HG02852 (cell line): ENCODE data around the gene BMP8B.

ENCODE experiments used
- ATAC-seq: cut with Tn5 transposase; IDR thresholded peaks from one replicate; pipeline ENCODE4 v1.9.1; 2021; ENCODE audit warnings: mild to moderate bottlenecking, moderate library complexity; ENCODE audit not compliant: unreplicated experiment

Gene BMP8B

DNA sequence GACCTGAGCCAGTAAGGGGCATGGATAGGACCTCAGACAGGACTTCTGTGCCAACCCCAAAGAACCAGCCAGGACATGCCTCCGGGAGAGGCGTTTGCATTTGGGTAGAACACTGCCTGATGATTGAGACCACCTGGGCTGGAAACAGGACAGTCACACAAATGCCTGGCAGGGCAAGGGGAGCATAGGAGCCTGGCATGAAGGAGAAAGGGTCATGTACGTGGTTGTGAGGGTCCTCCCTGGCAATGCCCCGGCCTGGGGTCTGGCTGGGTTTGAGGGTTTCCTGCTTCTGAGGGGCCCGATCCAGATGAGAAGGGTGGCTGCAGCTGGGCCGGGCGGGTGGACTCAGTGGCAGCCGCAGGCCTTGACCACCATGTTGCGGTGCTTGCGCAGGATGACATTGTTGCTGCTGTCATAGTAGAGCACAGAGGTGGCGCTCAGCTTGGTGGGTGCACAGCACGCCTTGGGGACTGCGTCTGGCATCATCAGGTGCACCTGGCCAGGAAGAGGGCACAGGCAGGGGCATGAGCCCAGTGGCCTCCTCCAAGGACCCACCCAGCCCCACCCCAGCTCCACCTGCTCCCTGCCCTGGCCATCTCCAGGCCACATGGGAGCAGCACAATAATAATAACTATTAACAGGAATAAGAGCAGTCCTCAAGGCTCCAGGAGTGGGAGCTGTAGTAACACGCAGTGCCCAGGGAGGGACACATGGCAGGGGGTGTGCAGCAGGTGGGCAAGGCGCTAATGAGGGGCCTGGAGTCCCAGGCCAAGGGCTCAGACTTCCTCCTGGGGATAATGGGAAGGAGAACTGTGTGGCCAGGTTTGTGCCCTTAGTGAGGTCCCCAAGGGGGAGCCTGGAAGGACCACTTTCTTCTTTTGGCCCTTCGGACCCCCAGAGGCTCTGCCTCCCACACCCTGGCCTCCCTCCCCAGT lies 28.3 kb downstream of the BMP8B start:
- ATAC-seq, result no peak

DNA sequence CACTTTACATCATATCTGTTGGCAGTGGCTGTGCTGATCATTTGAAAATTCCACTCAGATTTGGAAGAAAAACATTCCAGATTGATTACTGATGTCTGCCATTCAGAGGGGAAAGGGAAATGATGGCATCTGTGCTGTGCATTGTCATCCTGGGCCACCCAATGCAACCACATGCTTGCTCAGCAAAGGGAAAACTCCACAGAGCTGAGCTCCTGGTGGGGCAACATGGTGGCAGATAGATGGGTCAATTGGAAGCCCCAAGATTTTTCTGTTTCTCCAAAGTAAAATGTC lies 29.3 kb downstream of the BMP8B start:
- no peak for ATAC-seq

DNA sequence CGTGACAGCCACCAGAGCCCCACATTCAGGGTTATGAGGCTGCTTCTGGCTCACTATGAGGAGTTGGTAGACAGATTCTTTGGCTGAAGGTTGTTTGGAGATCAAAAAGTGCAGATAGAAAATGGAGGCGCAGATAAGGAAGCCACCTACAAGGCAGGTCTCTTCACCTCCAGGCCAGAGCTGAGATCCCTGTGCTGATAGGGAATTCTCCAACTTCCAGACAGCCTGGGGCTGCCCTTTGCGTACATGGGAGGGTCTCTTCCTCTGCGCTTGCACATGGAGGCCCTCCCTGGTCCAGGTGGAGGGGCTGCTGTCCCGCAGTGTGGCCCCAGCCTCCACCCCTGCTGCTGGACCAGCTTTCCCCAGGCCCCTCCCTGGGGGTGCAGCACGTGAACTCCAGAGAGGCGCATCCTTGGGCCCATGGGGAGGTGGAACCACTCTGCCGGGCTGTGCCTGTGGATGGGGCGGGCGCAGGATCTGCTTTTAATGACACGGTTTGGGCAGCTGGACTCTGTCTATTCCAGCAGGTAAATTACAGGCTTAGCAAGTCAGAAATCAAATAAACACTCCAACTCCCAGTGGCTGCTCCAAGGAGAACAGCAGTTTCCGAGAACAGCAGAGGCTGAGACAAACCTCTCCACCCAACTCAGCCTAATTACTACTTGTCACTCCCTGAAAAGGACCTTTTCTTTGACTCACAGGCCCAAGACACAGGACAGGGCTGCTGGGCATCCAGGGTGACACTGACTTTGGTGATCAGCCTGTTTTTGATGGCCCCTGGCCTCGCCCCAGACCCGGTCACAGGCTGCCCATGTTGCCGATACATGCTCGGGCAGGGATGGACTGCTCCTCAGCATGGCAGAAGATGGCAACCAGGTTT lies 29.9 kb downstream of the BMP8B start:
- no peak for ATAC-seq

DNA sequence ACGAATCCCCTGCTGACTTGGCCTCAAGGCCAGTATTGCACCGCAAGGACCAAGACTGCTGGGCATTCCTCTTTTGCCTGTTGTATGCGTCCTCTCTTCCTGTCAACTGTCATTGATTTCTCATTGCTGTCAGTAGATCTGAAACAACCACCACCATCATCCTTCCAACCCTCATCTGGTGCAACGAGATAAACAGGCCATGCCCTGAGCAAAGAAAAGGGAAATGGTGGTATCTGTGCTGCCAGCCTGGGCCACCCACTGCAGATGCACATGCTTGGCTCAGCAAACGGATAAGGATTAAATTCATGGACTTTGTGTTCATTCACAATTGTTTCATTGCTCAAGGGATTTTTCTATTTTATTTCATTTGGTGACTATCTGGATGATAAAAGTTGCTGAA lies 31.2 kb downstream of the BMP8B start:
- no peak for ATAC-seq

DNA sequence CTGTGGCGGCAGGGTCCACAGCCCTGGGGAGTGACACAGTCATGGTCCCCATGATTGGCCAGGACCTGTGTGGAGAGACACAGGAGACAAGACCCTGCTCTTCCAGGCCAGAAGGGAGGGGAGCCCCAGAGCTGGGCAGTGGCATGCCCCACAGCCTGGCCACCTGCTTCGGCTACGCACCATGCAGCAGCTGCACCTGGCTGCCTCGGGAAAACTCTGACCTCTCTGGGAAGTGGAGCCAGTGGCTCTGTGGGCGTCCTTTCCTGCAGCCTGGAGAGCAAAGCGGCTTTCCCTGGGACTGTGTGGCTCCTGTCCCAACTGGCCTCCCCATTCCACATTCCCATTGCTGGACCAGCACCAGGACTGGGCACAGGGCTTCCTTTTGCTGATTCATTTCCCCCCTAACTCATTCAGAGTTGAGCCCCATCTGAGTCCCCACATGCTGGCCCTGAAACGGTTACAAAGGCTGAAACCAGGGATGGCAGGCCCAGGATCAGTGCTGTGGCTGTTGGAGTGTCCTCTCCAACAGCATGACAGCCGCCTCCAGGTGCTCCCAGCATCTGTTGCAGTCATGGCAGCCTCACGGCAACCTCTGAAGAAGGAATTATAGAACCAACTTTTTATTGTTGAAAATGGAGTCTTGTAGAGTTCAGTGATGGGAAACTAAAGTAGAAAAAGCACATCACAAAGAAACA lies 32.6 kb downstream of the BMP8B start:
- no peak for ATAC-seq

DNA sequence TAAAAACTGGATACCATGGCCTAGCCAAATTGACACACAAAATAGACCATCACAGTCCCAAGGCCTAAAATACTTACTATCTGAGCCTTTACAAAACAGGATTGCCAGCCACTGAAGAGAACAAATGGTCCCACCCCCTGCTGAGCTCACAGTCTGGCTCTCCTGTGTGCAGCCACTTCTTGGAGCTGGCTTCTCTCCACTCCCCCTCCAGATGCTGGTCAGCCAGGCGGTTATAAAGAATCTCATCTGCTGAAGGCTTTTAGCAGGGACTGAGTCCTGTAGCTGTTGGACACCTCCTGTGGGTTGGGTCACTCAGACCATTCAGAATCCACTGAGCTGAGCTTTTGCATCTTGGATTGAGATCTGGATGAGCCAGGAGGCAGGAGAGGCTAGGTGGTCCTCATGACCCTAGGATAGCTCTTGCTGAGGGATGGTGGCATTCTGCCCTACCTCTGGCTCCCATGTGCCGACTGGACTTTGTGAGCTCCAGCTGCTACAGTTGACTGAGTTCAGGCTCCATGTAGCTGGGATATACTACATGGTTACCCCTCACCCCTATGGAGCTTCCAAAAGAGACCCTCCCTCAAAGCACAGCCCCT lies 33.7 kb downstream of the BMP8B start:
- ATAC-seq, result no peak

DNA sequence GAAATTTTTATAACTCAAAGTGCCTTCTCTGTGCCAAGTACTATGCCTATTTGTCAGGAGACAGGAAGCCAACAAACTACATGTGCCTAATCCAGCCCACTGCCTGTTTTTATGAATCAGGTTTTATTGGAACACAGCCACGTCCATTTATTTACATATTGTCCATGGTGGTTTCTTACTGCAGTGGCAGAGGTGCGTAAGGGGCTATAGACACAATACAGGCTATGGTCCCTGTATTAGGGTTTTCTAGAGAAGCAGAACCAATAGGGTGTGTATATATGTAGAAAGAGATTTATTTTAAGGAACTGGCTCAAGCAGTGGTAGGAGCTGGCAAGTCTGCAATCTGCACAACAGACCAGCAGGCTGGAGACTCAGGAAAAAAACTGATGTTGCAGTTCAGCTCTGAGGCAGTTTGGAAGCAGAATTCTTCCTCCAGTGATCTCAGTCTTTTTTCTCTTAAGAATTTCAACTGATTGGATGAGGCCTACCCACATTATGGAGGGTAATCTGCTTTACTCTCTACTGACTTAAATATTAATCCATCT lies 34.6 kb downstream of the BMP8B start:
- ATAC-seq, result no peak

DNA sequence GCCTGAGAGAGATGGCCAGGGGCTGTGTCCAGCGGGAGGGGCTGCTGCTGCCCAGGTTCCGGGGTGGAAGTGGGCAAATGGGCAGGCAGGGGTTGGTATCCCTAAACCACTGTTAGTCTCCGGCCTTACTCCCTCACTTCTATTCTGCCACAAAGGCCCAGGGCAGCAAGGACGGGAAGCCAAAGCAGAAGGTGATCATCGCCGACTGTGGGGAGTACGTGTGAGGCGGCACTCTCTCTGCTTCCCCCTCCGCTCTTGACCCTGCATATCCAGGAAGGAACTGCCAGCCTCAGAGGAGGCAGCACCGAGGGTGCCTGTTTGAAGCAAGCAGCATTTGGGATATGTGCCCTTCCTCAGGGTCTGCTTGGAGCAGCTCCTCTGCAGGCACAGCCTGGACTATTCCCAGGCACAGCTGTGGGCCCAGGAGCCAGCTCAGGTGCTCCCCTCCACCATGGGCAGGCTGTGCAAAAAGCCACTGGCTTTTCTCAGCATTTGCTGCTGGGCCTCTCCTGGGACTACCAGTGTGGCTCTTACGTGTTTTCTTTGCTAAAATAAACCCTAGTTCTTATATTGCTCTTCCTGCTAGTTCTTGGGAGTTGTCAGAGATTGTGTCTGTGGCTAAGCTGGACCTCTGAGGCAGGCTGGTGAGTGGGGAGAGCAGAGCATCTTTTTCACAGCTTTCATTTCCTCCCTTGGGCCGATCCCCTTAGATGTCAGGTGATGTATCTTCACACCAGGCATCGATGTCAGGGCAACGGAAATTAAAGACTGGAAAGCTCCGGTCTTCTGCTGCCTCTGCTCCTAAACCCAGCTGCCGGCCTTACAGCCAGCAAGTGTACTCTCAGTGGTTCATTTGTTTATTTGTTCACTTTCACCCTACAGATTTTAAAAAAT lies 35.3 kb downstream of the BMP8B start:
- ATAC-seq, result no peak

DNA sequence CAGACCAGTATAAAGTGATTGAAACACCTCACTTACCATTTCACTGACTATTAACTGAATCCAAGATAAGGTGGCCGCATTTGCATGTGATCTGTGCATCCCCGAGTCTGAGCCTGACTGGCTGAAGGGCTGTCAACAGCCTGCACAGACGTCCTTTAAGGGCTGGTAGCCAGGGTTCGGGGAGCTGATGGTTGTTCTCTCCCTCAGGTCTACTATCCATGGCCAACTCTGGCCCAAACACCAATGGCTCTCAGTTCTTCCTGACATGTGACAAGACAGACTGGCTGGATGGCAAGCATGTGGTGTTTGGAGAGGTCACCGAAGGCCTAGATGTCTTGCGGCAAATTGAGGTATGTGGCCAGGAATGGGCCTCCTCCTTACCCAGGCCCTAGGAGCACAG lies 36.0 kb downstream of the BMP8B start:
- ATAC-seq, result no peak

DNA sequence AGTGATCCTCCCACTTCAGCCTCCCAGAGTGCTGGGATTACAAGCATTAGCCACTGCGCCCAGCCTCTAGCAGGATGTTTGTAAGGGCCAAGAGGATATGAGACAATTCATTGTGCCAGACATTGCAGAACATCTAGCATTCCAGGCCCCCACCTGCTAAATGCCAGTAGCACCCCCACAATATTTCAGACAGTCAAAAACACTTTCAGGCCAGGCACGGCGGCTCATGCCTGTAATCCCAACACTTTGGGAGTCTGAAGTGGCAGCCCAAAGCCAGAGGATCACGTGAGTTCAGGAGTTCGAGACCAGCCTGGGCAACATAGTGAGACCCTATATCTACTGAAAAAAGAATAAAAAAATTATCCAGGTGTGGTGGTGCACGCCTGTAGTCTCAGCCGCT lies 37.1 kb downstream of the BMP8B start:
- no peak for ATAC-seq

DNA sequence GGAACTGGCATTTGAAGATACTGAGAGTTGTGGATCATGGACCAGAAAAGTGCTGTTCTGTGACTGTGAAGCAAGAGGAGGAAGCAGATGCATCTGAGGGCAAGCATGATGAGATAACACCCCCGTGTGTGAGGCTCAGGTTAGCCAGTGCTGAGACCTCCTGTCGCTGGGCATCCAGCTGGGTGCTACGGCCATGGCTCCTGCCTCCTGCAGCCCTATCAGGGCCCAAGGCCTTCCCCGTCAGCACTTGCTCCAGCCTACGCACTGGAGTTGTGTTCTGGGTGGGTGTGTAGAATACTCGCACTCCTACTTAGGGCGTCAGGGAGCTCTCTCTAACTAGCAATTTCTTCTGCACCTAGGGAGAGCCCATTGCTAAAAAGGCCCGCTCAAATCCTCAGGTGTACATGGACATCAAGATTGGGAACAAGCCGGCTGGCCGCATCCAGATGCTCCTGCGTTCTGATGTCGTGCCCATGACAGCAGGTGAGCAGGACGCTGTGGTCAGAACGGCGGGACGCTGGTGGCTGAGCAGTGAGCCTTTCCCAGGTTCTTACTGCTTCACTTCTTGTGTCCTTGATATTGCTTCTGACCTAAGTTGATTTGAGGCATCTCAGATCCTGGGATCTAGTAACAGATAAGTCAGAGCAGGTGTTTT lies 43.5 kb downstream of the BMP8B start:
- ATAC-seq, result no peak

DNA sequence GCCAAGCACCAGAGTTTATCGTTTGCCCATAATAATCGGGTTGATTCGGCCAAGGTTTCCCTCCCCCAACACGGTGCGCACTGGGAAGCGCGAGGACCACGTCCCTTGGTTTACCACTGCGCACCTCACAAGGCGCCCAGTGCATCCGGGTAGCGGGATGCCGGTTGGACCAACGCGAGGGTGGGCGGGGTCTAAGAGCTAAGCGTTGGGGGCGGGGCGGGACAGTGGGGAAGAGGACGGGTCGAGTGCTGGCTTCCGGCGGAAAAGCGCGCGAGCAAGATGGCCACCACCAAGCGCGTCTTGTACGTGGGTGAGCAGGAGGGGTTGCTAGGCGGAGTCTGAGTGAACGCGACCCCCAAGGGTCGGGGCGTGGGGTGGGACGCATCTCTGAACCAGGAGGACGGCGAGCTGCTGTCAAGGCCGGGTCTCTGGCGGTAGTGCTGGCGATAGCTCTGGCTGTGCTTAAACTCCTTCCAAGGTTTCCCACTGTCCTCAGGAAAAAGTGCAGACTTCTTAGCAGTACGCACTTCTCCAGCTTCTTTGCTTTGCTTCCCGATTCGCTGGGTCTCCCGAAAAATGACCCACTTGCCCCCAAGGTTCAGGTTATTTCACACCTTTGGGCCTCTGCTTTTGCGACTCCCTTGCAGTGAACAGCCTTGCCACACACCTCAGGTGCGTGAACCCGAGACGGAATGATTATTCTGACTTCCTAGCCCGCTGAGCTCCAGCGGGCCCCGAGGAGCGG lies 49.9 kb downstream of the BMP8B start, which contains the start of gene PPIE:
TSS of gene PPIE (plus strand) at position 261 of the 745 bp plus-strand sequence. CDS start at position 280, 19 bp downstream.
- ATAC-seq, result peak; percentile 87

DNA sequence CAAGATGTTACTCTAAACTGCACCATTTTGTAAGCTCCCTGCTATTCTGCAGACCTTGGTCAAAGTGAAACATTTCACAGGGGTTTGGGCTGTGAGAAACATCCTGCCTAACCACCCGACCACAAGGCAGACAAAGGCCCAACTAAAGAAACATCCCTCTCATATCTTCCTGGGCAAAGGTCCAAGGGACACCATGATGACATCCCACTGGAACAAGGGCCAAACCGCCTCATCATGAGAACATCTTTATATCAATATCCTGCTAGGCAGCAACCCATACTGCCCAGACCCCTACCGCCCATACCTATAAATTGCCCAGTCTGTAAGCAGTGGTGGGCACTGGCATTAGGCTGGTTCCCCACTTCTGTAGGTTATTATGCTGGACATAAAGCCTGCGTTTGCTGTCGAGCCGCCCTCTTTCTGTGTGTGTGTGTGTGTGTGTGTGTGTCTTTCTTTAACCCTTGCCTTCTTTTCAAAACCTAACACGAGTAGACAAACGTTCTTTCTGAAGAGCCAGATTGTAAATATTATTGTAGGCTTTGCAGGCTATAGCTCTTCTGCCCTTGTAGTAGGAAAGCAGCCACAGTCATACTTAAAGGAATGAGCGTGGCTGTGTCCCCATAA lies 51.0 kb downstream of the BMP8B start:
- ATAC-seq, result no peak

DNA sequence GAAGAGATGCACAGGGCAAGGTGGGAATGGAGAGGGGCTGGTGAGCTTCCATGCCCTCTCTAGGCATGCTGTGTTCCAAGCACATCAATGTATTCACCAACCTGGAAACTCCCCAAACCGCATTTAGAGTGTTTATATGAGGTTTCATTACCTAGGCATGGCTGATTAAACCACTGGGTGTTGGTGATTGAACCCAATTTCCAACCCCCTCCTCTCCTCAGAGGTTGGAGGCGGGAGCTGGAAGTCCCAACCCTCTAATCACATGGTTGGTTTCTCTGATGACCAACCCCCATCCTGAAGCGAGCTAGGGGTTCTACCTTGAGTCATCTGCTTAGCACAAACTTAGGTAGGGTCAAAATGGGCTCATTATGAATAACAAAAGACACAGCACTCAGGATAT lies 52.9 kb downstream of the BMP8B start:
- ATAC-seq, result no peak

DNA sequence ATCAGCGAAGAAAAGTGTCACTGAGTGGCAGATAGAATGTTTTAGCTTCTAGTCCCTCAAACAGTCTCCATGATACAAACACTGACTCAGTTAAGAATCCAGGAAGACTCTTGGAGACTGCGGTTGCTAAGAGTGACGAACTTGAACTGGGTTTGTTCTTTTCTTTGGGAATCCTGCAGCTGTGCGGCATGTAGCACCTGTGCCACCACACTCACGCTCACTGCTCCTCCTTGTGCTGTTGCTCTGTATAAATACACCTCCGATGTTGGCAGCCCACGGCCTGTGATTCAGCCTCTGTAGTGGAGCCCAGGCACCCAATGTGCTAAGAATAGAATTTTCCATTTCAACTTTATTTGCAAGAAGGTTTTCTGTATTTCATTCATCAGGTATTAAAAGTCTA lies 55.5 kb downstream of the BMP8B start:
- ATAC-seq, result no peak

DNA sequence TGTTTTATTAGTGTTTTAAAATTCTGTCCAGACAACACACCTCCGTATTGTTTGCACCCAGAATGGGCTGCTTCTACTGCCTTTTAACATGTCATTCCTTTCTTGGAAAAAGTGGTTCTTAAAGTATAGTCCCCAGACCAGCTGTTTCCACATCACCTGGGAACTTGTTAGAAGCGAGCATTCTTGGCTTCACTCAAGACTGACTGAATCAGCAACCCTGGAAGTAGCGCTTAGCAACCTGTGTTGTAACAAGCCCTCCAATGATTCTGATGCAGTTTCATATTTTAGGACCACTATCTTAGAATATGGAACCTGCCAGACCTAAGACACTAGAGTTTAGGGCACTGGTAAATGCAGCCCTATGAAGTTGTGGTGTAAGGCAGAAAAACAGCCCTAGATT lies 55.9 kb downstream of the BMP8B start:
- no peak for ATAC-seq

DNA sequence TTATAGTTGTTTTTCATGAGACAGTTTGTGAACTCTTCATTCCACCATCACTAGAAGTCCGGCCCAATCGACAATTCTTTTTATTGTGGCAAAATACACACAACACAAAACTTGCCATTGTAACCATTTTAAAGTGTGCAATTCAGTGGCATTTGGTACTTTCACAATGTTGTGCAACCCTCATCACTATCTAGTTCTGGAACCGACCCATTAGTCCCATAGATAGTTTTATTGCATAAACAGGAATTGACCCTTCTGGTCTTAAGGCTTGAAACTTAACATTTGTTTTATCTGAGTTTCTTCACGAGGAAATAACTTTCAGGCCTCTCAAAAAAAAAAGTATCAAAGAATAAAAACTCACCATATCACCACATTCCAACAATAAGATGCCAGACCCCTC lies 58.8 kb downstream of the BMP8B start:
- no peak for ATAC-seq

DNA sequence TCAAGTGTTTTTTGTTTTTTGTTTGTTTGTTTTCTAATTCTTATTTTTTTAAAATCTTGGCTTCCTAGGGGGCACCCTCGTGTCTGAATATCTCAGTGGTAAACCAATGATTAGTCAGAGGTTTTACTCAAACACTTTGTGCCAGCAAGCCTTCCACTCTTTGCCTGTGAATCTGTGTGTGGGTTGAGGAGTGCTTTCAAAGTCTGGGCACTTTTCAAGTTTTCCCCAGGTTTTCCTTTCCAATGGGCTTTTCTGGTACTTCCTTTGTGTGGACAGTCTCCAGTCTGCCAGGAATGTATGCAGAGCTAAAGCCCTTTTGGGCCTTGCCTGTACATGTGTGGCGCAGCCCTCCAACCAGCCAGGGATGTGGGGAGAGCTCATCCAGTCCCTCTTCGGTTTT lies 59.6 kb downstream of the BMP8B start:
- ATAC-seq, result no peak
